Stimulated activated effector memory CD8-positive, alpha-beta T cell treated with anti-CD3 and anti-CD28 coated beads, Interleukin-12 subunit alpha, Interleukin-12 subunit beta, amount 100 ng/mL, for 72 hours (primary cell): ENCODE measurements around the gene UVRAG.

Source experiments
- ATAC-seq: fragments of 150-1000 bp; cut with Tn5 transposase; 2 replicates; pipeline ENCODE4 v1.10.0; 2021
- DNase-seq, 2 donors: peaks; one replicate each; pipeline ENCODE4 v3.0.0; 2021 to 2022; ENCODE audit warnings: low spot score in 2 of 2
- H3K27ac Mint-ChIP-seq: one replicate; pipeline ENCODE4 v1.8.0; 2022; ENCODE audit warnings: mild to moderate bottlenecking, mixed read lengths
- H3K36me3 Mint-ChIP-seq: one replicate; pipeline ENCODE4 v1.8.0; 2022; ENCODE audit warnings: mild to moderate bottlenecking, mixed read lengths
- H3K4me1 Mint-ChIP-seq: one replicate; pipeline ENCODE4 v1.8.0; 2022; ENCODE audit warnings: mixed read lengths
- H3K4me3 Mint-ChIP-seq: one replicate; pipeline ENCODE4 v1.8.0; 2022; ENCODE audit warnings: mild to moderate bottlenecking, mixed read lengths
- H3K9me3 Mint-ChIP-seq: one replicate; pipeline ENCODE4 v1.8.0; 2022; ENCODE audit warnings: mixed read lengths

UVRAG gene

DNA sequence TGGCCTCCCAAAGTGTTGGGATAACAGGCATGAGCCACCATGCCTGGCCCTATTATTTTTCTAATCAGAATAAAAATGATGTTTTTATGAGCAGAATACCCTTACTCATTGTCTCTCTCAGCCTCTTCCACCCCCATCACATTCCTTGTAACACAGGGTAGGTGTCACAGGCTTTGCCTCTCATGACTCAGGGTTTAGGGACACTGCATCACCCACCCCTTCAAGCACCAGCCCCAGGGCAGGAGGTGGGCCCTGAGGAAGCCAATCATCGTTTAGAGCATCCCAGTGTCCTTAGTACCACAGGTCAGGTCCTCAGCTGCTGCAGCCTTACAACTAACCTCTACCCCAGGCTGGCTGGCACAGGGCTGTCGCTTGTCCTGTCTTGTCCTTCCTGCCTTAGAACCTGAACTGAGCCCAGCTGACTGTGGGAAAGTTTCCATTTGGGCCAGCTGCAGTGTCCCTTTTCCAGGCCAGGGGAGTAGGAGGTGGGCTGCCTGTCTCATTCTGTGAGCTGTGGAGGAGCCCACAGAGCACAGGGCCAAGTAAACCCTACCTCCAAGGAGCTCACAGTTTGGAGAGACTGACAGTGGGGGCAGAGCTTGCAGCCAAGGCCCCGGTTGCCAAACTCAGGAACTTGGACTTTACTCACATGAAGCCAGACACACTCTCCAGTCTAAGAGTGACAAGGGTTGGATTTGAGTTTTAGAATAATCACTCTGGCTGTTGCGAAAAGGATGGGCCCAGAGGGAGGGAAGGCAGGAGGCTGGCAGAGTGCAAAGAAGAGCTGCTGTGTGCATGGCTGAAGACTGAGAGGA, 19.5 kb upstream of the UVRAG start:
- ATAC-seq (no peak), DNase-seq (no peak)
- Mint-ChIP-seq H3K9me3 (no peaks in the 10 kb centered on the region), H3K4me1 (no peaks in the 10 kb centered on the region), H3K27ac (no peak overlapping the region), H3K4me3 (no peak overlapping the region), H3K36me3 (no peaks in the 10 kb centered on the region)

DNA sequence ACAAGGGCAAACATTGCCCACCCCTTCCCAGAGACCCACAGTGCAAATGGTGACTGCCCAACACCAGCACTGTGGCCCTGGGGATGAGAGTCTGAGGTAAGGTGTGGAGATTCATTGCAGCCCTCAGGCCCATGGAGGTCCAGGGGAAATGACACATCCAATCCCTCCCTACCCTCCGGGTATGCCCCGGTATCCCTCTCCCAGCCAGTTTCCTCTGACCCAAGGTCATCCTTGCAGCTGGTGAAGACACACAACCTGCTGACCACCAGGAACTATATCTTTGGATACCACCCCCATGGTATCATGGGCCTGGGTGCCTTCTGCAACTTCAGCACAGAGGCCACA, 18.9 kb upstream of the UVRAG start:
- H3K36me3 Mint-ChIP-seq: no peaks in the 10 kb centered on the region
- no peaks in the 10 kb centered on the region for H3K4me1 Mint-ChIP-seq
- no peak overlapping the region for H3K4me3 Mint-ChIP-seq
- H3K27ac Mint-ChIP-seq: no peak overlapping the region
- no peak for DNase-seq
- no peaks in the 10 kb centered on the region for H3K9me3 Mint-ChIP-seq
- no peak for ATAC-seq

DNA sequence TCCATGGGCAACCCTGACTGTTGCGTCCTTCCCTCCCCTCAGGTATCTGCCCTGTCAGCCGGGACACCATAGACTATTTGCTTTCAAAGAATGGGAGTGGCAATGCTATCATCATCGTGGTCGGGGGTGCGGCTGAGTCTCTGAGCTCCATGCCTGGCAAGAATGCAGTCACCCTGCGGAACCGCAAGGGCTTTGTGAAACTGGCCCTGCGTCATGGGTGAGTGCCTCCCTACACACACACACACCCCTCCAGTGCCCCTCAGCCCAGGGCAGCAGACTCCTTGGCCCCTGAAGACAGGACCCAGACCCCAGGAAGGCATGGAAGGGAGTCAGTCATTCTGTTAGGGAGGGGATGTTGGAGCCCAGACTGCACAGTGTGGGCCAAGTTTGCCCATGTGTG, 17.9 kb upstream of the UVRAG start:
- H3K4me1 Mint-ChIP-seq: no peaks in the 10 kb centered on the region
- no peaks in the 10 kb centered on the region for H3K9me3 Mint-ChIP-seq
- DNase-seq: no peak
- no peak for ATAC-seq
- H3K4me3 Mint-ChIP-seq: no peak overlapping the region
- no peaks in the 10 kb centered on the region for H3K36me3 Mint-ChIP-seq
- no peak overlapping the region for H3K27ac Mint-ChIP-seq

DNA sequence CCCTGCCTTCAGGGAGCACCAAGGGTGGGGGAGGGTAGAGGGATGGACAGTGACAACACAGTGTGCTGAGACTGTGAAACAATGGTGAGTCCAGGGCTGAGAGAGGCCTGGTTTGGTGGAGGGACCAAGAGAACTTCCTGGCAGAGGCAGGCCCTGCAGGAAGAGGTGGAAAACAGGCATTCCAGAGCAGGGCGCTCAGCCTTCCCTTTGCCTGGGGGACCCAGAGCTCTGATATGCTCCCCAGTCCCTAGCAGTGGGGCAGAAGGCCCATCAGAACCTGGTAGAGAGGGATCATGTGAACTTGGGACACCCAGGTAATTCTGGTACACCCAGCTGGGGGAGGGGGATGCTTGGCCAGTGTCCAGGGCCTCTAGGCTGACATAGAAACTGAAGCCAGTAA, 17.2 kb upstream of the UVRAG start:
- Mint-ChIP-seq H3K27ac (no peak overlapping the region), H3K9me3 (no peaks in the 10 kb centered on the region), H3K4me1 (no peaks in the 10 kb centered on the region), H3K4me3 (no peak overlapping the region), H3K36me3 (no peaks in the 10 kb centered on the region)
- DNase-seq: no peak
- ATAC-seq: no peak

DNA sequence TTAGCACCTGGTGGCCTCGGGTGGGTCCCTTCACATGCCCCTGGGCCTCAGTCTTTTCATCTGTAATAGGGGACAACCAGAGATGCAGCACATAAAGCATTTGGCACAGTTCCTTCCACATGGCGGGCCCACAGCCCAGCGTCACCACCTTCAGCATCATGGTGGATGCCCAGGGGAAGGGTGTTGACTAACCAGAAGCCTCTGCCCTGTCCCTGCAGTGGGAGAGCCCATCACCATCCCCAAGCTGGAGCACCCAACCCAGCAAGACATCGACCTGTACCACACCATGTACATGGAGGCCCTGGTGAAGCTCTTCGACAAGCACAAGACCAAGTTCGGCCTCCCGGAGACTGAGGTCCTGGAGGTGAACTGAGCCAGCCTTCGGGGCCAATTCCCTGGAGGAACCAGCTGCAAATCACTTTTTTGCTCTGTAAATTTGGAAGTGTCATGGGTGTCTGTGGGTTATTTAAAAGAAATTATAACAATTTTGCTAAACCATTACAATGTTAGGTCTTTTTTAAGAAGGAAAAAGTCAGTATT, 14.8 kb upstream of the UVRAG start:
- H3K9me3 Mint-ChIP-seq: no peaks in the 10 kb centered on the region
- H3K36me3 Mint-ChIP-seq: no peaks in the 10 kb centered on the region
- no peak for ATAC-seq
- no peak for DNase-seq
- no peaks in the 10 kb centered on the region for H3K4me1 Mint-ChIP-seq
- no peak overlapping the region for H3K4me3 Mint-ChIP-seq
- H3K27ac Mint-ChIP-seq: no peak overlapping the region

DNA sequence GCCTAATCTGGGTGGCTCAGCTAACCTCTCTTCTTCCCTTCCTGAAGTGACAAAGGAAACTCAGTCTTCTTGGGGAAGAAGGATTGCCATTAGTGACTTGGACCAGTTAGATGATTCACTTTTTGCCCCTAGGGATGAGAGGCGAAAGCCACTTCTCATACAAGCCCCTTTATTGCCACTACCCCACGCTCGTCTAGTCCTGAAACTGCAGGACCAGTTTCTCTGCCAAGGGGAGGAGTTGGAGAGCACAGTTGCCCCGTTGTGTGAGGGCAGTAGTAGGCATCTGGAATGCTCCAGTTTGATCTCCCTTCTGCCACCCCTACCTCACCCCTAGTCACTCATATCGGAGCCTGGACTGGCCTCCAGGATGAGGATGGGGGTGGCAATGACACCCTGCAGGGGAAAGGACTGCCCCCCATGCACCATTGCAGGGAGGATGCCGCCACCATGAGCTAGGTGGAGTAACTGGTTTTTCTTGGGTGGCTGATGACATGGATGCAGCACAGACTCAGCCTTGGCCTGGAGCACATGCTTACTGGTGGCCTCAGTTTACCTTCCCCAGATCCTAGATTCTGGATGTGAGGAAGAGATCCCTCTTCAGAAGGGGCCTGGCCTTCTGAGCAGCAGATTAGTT, 14.2 kb upstream of the UVRAG start:
- ATAC-seq (no peak), DNase-seq (no peak)
- H3K36me3 Mint-ChIP-seq: no peaks in the 10 kb centered on the region
- no peak overlapping the region for H3K4me3 Mint-ChIP-seq
- no peaks in the 10 kb centered on the region for H3K9me3 Mint-ChIP-seq
- no peaks in the 10 kb centered on the region for H3K4me1 Mint-ChIP-seq
- no peak overlapping the region for H3K27ac Mint-ChIP-seq

DNA sequence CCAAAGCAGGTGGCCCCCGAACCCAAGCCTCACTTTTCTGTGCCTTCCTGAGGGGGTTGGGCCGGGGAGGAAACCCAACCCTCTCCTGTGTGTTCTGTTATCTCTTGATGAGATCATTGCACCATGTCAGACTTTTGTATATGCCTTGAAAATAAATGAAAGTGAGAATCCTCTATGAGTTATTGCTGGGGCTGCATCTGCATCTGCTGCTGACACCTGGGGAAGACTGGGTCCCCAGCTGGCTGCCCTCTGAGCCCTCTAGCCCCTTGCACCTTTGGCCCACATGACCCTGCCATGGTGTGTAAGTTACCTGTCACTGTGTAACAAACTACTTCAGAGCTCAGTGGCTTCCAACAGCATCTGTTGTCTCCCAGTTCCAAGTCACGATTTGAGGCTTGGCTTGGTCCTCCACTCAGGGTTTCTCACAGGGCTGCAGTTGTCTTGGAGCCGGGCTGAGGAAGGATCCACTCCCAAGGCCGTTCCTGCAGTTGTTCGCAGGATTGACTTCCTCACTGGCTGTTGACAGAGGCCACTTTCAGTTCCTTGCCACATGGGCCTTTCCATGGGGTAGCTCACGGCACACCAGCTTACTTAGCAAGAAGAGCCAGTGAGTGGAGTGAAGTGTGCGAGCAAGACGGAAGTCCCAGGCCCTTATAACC, 13.5 kb upstream of the UVRAG start:
- Mint-ChIP-seq H3K4me3 (no peak overlapping the region), H3K36me3 (no peaks in the 10 kb centered on the region), H3K4me1 (no peaks in the 10 kb centered on the region), H3K9me3 (no peaks in the 10 kb centered on the region), H3K27ac (no peak overlapping the region)
- ATAC-seq: no peak
- DNase-seq: no peak

DNA sequence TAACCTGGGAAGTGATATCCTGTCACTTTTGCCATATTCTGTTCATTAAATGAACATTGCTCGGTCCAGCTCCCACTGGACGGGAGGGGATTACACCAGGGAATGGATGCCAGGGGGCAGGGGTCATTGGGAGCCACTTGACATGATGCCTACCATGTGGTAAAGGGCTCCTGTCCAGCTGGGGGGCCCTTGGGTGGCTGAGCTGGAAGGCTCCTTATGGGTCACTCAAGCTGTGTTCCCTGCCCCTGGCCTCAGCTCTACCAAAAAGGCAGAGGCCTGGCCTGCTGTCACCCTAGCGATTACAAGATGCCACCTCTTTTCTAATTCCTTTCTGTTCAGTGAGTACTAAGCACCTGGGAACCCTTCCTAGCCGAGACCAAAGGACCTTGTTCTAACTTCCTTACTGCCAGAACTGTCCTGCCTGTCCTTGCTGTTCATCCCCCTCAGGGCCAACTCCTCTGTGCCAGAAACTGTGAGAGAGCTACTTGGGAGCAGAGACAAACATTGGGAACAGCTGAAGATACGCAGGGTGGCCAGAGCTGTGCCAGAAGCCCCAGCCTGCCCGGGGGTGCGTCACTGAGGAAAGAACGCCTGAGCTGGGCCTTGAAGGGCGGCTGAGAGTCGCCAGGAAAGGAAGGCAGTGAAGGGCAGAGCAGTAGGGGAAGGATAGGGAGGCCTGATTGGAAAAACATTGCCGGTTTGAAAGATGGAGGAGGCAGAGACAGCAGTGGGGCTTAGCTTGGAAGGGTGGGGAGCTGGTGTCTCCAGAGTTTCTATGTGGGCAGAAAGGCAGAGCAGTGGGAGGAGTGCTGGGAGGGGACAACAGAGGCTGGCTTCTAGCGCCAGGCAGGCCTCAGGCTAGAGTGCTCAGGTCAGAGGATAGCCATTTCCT, 12.7 kb upstream of the UVRAG start:
- Mint-ChIP-seq H3K36me3 (no peaks in the 10 kb centered on the region), H3K9me3 (no peaks in the 10 kb centered on the region), H3K4me3 (no peak overlapping the region), H3K27ac (no peak overlapping the region), H3K4me1 (no peaks in the 10 kb centered on the region)
- ATAC-seq: no peak
- DNase-seq: no peak

DNA sequence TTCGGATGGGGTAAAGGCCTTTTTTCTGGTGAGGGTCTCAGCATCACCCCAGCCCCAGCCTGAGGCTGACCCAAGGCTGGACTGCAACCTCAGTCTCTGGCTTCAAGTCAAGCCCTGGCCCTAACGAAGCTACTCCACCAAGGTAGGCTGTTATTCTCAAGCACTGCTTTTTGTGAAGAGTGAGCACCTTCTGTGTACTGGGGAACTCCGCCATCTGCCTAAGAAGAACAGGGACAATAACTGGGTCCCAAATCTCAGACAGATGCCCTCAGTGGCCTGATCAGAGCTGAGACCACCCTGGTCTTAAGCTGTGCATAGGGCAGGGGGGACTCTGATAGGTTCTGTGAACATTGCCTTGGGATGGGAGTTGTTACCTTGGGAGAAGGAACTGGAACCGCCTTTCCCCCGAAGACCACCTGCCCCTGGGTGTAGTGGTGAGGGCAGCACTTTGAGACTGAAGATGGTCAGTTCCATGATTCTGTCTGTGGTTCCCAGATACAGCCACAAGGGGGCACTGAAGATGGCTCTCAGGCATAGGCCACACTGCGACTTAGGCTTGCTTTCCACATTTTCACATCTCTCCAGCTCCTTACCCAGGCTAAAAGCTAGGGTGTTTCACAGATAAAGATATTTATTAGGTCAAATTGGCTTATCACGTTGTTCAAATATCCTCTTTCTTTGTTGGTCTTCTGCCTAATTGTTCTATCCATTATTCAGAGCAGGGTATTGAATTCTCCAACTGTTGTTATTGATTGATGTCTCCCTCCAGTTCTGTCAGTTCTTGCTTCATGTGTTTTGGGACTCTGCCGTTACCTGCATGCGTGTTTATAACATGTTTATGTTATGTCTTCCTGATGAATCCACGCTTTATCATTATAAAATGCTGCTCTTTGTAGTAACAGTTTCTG, 11.8 kb upstream of the UVRAG start:
- ATAC-seq (peak; percentile 86), DNase-seq (peak; percentile 67 to 87)
- no peaks in the 10 kb centered on the region for H3K36me3 Mint-ChIP-seq
- H3K4me3 Mint-ChIP-seq: no peak overlapping the region
- no peaks in the 10 kb centered on the region for H3K4me1 Mint-ChIP-seq
- H3K9me3 Mint-ChIP-seq: no peaks in the 10 kb centered on the region
- H3K27ac Mint-ChIP-seq: no peak overlapping the region

DNA sequence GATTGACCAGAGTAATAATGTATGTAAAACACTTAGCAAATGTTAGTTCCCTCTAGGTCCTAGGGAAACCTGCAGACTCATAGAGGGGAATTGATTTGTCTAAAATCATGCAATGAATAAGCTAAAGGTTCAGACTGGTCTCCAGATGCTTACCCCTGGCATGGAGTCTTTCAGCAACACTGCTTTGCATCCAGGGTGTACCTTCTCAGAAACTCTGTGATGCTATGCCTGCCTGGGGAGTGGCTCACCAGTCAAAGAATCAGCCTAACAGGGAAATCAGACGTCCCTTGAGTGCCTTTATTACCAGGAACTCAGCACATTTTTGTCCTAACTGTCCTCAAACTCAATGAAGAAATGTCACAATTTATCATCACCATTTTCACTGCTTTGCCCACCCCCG, 5.9 kb upstream of the UVRAG start:
- H3K9me3 Mint-ChIP-seq: no peaks in the 10 kb centered on the region
- H3K36me3 Mint-ChIP-seq: no peaks in the 10 kb centered on the region
- H3K4me1 Mint-ChIP-seq: peaks cover 7% of the 10 kb centered on the region
- H3K27ac Mint-ChIP-seq: no peak overlapping the region
- no peak for DNase-seq
- no peak overlapping the region for H3K4me3 Mint-ChIP-seq
- ATAC-seq: no peak

DNA sequence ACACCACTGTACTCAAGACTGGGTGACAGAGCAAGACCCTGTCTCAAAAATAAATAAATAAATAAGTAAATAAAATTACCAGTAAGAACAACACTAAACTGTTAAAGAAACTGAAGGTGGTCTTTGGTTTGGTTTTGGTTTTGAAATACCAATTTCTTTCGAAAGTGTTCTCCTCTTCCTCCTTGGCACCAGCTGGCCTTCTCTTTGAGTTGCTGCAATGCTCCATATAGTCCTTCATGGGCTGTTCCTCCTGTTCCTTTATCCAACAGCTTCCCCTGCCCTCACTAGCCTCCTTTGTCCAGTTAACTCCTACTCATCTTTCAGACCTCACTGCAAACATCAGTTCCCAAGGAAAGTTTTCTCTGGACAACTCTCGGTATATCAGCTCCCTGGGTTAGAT, 5.0 kb upstream of the UVRAG start:
- ATAC-seq (no peak), DNase-seq (no peak)
- peaks cover 7% of the 10 kb centered on the region for H3K4me1 Mint-ChIP-seq
- H3K36me3 Mint-ChIP-seq: peaks cover 7% of the 10 kb centered on the region
- no peak overlapping the region for H3K4me3 Mint-ChIP-seq
- no peaks in the 10 kb centered on the region for H3K9me3 Mint-ChIP-seq
- H3K27ac Mint-ChIP-seq: no peak overlapping the region

DNA sequence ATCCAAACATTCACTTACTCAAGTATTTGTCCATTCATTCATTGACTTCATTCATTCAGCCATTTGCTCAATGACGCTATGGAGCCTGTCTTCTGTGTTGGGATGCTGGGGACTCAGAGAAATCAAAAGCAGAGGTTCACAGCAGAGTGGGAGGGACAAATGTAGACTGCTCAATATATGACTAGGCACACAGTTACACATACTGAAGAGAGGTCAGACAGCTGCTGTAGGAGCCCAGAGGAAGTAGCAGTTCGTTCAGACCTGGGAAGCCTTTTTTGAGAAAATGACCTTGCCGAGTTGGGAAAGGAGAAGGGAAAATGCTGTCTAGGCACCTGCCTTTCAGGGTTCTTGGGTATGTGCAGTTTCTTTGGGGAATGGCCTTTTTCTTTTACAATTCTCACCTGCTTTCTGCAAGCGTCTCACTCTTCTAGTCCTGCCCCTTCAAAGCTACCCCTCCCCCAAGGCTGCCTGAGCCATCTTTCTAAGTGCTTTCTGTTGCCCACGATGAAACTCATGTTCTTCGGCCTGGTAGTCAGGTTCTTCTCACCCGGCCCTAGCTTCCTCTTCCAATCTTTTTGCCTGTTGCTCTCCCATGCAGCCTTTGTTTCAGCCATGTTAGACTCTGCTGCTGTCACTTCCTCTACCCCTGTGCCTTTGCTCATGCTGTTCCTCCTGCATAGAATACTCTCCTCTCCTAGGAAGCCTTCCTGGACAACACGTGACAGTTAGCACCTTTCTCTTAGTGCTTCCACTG, 4.2 kb upstream of the UVRAG start:
- H3K36me3 Mint-ChIP-seq: peaks cover 9% of the 10 kb centered on the region
- H3K27ac Mint-ChIP-seq: no peak overlapping the region
- DNase-seq: no peak
- ATAC-seq: no peak
- H3K4me3 Mint-ChIP-seq: no peak overlapping the region
- no peaks in the 10 kb centered on the region for H3K9me3 Mint-ChIP-seq
- H3K4me1 Mint-ChIP-seq: peaks cover 7% of the 10 kb centered on the region

DNA sequence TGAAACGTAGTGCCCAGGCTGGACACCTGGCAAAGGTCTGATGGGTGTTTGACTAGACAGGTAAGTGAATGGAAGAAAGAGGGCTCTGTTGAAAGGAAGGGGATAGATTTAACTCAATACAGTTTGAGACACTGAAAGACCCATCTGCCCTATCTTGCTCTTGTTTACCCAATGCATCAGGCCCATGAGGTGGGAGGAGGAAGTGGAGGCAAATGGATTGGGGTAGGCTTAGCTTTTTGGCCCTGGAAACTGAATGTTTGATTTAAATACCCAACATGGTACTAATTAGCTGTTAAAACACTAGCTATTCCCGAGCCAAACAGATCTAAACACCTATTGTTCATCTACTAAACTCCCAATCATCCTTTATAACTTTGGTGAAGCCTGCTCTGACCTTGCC, 3.5 kb upstream of the UVRAG start:
- DNase-seq (no peak), ATAC-seq (no peak)
- no peaks in the 10 kb centered on the region for H3K9me3 Mint-ChIP-seq
- peaks cover 7% of the 10 kb centered on the region for H3K4me1 Mint-ChIP-seq
- no peak overlapping the region for H3K27ac Mint-ChIP-seq
- no peak overlapping the region for H3K4me3 Mint-ChIP-seq
- peaks cover 9% of the 10 kb centered on the region for H3K36me3 Mint-ChIP-seq

DNA sequence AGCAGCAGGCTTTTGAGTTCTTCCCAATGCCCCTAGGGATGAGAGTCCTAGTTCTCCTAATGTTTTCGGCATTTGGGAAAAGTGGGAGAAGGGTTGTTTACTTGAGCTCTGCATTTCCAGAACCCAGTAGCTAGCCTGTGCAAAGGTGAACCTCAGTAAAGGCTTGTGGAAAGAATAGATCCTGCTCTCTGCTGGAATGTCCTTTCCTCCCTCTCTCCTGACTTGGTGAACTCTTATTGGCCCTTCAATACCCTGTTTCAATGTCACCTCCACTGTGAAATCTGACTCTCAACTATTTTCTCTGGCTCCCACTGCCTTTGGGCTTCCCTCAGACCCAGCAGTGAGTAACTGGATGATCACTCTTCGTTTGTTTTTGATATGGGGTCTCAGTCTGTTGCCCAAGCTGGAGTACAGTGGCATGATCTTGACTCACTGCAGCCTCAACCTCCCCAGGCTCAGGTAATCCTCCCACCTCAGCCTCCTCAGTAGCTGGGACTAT, 2.4 kb upstream of the UVRAG start:
- ATAC-seq (no peak), DNase-seq (no peak)
- Mint-ChIP-seq H3K27ac (peak overlapping the region; percentile 70), H3K4me3 (no peak overlapping the region), H3K4me1 (peaks cover 7% of the 10 kb centered on the region), H3K36me3 (peaks cover 9% of the 10 kb centered on the region), H3K9me3 (no peaks in the 10 kb centered on the region)
